ENCODE data around the gene NEAT1. TPM values are rescaled to one million over a fixed set of nuclear protein-coding genes. Genes with fewer than 3 reads are reported as not detected.
"Not testable (repeated sequence)": the region's sequence is repeated elsewhere in the genome, so short reads cannot be mapped to it uniquely, and the experiment has no call there.

NEAT1 gene
- total RNA-seq, 1 donor from 2014 or later, result 1,255 TPM

DNA sequence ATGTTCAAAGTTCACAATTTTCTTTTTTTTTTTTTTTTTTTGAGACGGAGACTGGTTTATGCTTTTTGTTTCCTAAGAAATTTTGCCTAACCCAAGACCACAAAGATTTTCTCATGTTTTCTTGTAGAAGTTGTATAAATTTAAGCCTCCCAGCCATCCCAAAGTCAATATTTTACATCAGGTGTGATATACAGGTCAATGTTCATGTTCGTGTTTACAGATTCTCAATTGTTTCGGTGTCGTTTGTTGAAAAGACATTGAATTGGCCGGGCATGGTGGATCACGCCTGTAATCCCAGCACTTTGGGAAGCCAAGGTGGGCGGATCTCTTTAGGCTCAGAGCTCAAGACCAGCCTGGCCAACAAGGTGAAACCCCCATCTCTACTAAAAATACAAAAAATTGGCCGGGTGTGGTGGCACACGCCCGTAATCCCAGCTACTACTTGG, 20.8 kb upstream of the NEAT1 start:
- ATAC-seq (no peak), DNase-seq (ENCODE audit: low spot score) (no peak)
- intact Hi-C loops (cut with DNase I), result no loop called here

DNA sequence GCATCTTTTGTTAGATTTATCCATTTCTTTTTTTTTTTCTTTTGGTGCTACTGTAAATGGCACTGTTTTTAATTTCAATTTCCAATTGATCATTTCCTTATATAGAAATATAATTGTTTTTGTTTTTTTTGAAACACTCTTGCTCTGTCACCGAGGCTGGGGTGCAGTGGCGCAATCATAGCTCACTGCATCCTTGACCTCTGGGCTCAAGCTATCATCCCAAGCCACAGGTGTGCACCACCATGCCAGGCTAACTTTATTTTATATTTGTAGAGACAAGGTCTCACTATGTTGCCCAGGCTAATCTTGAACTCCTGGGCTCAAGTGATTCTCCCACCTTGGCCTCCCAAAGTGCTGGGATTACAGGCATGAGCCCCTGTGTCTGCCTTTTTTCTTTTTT, 19.8 kb upstream of the NEAT1 start:
- no peak for DNase-seq (ENCODE audit: low spot score)
- no peak for ATAC-seq
- intact Hi-C loops (cut with DNase I), result no loop called here

DNA sequence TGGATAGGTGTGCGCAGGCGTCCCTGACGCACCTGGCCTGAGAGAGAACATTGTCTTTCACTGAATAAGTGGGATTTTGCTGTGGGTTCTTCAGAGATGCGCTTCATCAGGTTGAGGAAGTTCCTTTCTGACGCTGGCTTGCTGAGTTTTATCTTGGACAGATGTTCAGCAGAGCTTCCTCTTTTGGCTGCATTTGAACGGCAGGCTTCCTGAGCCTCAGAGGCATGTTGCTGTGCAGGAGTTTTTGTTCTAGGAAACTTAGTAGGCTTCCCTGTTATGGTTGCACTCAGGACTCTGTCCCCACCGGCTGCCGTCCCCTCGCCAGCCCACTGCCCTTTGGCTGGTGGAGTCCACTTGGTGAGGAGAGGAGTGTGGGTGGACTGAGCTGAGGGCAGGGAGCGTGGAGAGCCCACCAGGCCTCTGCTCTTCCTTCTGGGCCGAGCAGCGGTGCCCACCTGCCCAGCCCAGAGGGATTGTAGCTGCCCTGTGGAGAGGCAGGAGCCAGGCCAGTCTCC, 18.9 kb upstream of the NEAT1 start:
- no peak for DNase-seq (ENCODE audit: low spot score)
- intact Hi-C loops (cut with DNase I), result no loop called here
- peak; percentile 38 for ATAC-seq

DNA sequence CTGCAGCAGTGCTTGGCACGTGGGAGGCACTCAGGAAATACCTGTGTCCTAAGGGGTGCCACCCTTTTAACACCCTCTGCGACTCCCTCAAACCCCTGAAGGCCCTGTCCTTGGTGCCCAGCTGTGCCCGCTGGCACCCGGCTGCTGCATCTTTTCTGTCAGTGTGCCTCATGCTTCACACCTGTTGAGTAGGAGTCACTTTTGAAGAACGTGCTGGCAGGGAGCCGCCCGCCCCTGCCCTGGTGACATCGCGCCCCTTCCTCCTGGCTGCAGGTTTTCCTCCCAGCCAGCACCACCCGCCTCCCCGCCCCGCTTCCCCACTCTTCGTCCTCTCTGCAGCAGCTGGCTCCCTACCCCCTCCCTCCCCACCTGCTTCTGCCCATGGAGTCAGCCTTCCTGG, 18.4 kb upstream of the NEAT1 start:
- DNase-seq (ENCODE audit: low spot score) (no peak), ATAC-seq (peak; percentile 5)
- intact Hi-C loops (cut with DNase I), result no loop called here

DNA sequence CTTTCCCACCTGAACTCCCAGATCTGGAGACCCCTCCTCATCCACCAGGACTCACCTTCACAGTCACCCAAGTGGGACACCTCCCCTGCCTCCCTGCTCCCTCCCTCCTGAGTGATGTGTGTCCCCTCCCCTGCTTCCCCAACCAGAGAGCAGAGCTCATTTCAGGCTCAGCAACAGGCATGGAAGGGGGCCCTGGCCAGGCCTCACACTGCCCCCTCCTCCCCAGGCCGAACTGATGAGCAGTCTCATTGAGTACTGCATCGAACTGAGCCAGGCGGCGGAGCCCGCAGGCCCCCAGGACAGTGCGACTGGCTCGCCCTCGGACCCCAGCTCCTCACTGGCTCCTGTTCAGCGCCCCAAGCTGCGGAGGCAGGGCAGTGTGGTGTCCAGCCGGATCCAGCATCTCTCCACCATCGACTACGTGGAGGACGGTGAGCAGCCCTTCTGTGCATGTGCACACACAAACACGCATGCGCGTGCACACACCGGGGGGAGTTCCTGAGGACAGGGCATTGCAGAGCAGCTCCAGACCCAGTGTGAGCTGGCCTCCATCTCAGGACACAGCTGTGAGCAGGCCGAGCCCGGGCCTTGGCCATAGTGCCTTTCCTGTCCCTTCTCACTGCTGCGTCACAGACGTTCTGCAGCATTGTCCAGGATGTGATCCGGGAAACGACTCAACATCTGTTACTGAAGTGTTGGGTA, 17.8 kb upstream of the NEAT1 start:
- no peak for ATAC-seq

DNA sequence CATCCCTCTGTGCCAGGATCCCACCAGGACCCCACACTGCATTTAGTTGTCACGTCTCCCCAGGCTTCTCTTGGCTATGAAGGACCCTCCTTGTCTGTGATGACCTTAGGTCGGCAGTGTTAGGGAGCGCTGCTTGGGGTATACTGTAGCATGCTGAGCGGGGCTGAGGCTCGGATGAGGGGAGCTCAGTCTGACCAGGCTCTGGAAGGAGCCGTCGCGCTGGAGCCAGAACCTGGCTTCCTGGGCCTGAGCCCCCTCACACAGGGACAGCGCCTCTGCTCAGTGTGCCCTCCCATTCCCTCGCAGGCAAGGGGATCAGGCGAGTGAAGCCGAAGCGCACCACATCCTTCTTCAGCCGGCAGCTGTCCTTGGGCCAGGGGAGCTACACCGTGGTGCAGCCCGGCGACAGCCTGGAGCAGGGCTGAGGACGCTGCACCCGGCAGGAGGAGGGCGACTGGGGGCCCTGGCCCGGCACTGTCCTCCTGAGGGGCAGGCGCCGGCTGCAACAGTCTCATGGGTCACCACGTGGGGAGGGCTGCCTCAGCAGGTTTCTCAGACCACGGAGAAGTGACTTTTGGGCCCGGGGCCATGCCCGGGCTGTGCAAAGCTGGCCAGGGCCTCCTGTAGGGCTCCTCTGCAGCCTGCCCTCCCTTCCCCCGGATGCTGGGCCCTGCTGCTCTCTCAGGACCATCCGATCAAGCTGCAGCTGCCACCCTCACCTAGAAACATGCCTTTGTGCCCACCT, 11.5 kb upstream of the NEAT1 start:
- DNase-seq (ENCODE audit: low spot score), result peak; percentile 59
- intact Hi-C loops (cut with DNase I), result no loop called here
- no peak for ATAC-seq

More for the DNA sequence above, 17.8 kb upstream of the NEAT1 start:
- DNase-seq (ENCODE audit: low spot score), result no peak
- intact Hi-C loops (cut with DNase I), result no loop called here

DNA sequence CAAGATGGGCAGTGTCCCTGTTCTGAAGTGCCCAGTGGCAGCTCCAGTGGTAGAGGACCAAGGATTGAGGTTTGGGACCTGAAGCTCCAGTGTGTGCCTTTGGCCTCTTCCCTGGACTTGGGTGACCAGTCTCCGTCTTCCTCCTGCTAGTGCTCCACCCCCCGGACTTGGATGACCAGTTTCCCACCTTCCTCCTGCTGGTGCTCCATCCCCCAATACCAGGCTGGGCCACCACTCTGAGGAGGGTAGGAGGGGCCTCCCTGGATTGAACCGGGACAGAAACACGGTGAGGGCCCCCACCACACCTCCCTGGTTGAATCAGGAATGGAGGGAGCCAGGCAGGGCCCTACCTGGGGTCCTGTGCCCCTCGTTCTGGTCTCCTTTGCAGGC, 10.9 kb upstream of the NEAT1 start:
- DNase-seq (ENCODE audit: low spot score) (peak; percentile 49), ATAC-seq (no peak)
- intact Hi-C loops (cut with DNase I), result no loop called here

DNA sequence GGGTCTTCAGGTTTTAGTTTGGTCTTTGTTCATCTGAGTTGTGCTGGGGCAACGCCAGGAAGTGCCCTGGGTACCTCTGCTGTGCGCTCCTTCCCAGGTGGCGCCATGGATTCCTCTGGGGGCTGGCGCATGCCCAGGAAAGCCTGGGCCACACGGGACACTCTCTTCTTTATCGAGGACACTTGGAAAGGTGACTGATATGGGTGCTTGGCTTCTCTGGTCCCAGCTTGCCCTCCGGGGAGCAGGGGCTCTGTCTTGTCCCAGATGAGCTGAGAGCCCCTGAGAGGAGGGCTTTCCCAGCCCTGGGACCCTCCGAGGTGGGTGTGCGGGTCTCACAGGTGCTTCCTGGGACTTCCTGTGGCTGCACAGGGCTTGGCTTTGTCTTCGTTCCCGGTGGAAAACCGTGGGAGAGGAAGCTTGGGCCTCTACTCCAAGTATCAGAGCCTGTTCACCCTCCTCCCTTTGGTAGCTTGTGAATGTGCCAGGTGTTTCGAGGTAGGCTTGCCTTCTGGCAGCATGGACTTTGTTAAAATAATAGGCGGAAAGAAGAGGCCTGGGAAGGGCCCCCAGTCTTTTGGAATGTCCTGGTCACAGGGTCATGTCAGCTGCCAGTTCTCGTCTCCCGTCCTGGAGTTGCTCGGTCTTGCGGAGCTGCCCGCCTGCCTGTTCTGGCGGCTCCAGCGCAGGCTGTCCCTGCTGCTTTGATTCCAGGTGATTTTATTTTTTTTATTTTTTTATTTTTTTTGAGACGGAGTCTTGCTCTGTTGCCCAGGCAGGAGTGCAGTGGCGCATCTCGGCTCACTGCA, 10.1 kb upstream of the NEAT1 start:
- intact Hi-C loops (cut with DNase I), result no loop called here
- ATAC-seq (no peak), DNase-seq (ENCODE audit: low spot score) (peak; percentile 63)

DNA sequence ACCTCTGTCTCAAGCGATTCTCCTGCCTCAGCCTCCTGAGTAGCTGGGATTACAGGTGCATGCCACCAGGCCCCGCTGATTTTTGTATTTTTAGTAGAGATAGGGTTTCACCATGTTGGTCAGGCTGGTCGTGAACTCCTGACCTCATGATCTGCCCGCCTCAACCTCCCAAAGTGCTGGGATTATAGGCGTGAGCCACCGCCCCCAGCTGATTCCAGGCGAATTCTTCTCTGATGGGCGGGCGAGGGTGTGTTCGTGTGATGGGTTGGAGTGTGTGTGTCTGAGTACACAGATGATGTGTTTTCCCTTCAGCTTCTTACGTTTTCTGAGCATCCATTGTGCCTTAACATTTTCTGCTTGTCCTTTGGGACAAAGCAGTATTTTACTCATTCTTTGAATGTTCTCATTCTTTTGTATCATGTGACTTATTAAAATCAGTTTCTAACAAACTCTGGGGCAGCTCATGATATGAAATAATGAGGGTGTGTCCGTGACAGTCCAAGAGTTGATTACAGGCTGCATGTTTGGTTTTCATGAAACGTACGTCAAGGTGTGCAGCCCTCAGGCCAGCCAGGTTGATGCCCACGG, 9.4 kb upstream of the NEAT1 start:
- intact Hi-C loops (cut with DNase I), result not testable (repeated sequence)
- peak; percentile 73 for DNase-seq (ENCODE audit: low spot score)
- peak; percentile 16 for ATAC-seq

DNA sequence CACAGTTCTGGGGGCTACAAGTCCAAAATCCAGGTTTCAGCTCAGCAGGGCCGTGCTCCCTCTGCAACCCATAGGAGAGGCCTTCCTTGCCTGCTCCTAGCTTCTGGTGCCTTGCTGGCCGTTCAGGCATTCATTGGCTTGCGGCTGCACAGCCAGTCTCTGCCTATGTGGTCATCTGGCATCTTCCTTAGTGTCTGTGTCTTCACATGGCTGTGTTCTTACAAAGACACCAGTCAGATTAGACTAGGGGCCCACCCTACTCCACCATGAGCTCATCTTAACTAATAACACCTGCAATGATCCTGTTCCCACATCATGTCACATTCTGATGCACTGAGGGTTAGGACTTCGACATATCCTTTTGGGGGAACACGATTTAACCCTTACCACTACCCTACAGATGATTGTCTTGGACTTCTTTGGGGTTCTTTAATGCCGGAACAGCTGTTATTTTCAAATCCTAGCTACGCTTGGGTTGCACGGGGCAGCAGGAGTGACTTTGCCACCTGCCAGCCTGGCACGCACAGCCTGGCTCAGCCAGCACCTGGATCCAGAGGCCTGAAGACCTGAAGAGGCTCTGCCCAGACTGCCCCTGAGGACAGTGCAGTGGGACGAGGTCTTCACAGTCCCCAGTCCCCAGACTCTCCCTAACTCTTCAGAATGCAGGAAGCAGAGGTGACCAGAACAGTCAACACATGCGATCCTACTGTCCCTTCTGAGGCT, 7.7 kb upstream of the NEAT1 start:
- DNase-seq (ENCODE audit: low spot score), result peak; percentile 49
- ATAC-seq, result no peak
- intact Hi-C loops (cut with DNase I), result loop anchor here (5.0 kb wide), 1 partner anchor 33 kb away; the partner anchor contains the start of gene SLC25A45

DNA sequence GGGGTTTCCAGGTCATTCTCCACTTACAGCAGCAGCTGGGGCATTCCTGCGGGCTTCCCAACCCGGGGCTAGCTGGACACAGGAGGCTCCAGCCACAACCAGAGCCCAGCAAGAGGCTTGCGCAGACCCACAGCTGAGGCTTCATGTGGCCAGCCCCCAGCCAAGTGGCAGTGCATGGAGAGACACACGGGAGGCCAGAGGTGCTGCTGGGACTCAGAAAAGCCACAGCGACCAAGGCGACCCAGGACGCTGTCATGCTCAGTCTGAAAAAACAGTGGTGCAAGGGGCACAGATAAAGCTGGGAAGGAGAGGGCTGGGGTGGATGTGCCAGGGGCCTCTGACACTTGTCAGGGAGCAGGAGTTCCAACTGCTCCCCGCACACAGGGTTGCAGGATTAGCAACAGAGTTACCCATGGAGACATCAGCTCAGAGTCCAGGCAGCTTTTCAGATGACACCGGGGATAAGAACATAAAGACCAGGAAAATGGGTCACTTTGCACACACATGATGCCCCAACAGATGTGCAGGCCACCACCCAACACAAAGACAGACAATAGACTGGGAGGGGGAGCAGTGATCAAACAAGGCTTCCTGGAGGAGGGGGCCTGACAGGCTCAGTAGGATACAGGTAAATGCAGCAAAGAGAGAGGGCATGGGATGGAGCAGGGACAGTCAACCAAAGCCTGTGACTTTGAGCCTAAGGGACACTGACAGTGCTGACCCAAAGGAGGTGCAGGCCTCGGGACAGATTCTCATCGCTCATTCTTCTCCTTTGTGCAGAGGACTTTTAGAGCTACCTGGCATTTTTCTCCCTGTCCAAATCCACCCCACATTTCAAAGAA, 6.9 kb upstream of the NEAT1 start:
- ATAC-seq (no peak), DNase-seq (ENCODE audit: low spot score) (peak; percentile 58)
- intact Hi-C loops (cut with DNase I), result loop anchor here (2.0 to 5.0 kb wide), 2 partner anchors 33 to 95 kb away; partner anchors contain the start of gene SLC25A45

DNA sequence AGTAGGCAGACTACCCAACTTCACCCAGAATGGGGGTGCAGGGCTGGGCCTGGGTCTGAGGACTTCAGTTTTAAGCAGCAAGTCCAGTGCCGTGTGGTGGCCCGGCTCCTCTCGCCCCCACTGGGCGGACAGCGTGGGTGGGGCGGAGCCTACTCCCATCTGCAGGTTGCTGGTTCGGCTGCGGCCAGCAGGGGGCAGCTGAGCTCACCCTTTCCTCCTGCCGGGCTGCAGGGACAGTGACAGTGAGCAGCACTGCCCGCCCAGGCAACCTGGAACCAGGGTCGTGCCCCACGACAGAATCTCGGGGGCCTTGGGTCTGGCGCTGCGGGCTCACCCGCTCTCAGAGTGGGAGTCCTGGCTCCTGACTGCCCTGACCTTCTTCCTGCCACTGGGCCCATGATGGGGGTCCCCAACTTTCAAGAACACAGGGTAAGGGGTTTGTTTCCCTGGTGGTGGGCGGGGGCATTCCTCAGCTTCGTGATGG, 6.2 kb upstream of the NEAT1 start:
- ATAC-seq (peak; percentile 34), DNase-seq (ENCODE audit: low spot score) (peak; percentile 97)
- intact Hi-C loops (cut with DNase I), result loop anchor here (2.0 to 5.0 kb wide), 2 partner anchors 34 to 94 kb away; partner anchors contain the start of gene SLC25A45

DNA sequence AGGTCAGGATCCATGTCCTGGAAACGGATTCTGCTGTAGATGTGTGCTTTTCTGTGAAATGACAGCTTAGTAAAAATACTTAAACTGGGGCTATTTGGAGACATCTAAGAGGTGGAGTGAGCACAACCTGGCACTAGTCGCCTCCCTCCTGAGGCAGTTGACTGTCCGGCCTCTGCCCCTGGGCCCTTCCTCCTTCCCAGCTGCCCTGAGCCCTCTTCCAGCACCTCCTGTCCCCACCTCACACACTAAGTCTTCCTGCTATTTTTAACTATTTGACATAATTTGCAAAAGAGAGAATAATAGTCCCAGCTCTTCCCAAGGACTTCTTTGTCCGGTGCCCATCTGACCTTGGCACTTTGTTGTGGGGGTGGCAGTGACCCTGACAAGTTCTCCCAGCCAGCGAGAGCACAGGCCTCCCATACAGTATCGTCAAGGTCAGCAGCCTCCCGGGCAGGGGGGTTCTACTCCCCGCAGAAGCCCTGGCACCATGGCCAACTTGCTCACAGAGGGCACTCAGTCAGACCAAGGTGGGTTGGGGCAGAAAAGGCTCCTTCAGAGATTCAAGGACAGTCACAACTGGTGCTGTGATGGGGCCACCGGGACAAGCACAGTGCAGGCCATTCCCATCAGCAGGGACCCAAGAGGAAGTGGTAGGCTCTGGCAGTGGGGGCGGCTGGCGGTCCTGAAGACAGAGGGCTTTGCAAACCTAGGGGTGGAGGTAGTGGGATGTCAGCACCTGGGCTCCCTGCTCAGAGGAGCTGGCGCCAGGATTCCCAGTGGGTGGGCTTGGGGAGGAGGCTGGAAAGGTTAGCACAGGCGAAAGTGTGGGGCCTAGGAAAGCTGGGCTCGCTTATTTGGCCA, 5.5 kb upstream of the NEAT1 start:
- ATAC-seq, result no peak
- intact Hi-C loops (cut with DNase I), result loop anchor here (2.0 to 5.0 kb wide), 2 partner anchors 35 to 94 kb away; partner anchors contain the start of gene SLC25A45
- DNase-seq (ENCODE audit: low spot score), result peak; percentile 80

DNA sequence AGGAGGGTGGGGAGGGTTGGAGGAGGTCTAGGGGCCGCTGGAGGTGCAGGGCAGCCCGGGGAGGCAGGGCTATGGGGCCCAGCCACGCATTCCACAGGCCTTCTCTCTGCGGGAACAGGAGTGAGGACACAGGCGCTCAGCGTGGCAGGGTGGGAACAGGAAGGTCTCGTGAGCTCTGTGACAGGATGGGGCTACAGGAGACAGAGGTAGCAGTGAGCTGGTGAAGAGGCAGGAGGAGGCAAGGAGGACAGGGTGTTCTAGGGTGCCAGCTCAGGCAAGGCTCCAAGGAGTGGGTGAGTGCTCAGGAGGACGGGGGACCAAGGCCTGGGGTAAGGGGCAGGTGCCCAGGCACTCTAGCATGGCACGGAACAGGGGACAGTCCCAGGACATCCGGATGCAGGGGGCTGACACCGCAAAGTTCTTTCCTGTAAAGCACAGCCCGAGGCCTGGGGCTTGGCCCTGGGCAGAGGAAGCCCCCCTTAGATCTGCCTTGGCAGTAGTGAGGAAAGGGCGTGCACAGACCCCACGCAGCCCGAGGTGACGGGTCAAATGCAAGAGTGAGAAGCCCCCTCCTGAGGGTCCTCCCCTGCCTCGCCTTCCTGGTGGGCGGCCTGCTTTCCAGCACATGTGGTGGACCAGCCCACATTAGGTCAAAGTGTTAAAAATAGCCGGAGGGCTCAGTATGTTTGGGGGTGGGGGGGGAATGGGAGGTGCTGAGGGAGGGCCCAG, 4.7 kb upstream of the NEAT1 start:
- peak; percentile 2 for ATAC-seq
- peak; percentile 80 for DNase-seq (ENCODE audit: low spot score)
- intact Hi-C loops (cut with DNase I), result loop anchor here (2.0 to 5.0 kb wide), 2 partner anchors 36 to 93 kb away; partner anchors contain the start of gene SLC25A45

DNA sequence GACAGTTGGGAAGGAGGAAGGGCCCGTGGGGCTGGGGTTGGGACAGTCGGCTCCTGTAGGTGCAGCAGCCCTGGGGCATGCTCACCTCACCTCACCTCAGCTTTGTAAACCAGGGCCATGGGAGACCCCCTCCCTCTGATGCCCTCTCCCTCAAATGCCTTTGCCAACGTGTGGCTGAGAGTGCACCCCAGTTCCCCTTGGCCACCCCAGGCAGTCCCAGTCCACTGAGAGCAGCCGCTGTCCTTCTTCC, 4.2 kb upstream of the NEAT1 start:
- DNase-seq (ENCODE audit: low spot score), result no peak
- intact Hi-C loops (cut with DNase I), result loop anchor here (5.0 kb wide), 1 partner anchor 36 kb away; the partner anchor contains the start of gene SLC25A45
- ATAC-seq, result no peak
